ENCODE results near the gene LAMB4.

The LAMB4 gene

DNA sequence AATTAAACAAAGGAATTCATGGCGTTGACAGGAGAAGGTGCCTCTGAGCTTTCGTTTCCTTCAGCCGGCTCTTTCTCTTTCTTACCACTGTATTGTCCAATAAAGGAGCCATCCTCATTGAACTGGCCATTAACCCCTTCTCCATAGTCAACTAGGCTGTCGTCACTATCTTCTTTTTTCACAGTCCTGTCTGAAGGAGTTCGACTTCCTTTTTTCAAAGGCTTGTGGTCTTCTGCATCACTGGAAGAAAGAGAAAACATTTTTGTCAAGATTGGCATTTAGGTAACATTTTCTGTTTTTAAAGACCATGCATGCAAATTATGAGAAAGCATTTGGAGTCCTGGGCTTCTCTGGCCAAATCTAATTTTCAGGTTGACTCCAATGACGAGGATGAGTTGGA lies 19.7 kb upstream of the LAMB4 start:
- TF ChIP-seq, protein P1, sequence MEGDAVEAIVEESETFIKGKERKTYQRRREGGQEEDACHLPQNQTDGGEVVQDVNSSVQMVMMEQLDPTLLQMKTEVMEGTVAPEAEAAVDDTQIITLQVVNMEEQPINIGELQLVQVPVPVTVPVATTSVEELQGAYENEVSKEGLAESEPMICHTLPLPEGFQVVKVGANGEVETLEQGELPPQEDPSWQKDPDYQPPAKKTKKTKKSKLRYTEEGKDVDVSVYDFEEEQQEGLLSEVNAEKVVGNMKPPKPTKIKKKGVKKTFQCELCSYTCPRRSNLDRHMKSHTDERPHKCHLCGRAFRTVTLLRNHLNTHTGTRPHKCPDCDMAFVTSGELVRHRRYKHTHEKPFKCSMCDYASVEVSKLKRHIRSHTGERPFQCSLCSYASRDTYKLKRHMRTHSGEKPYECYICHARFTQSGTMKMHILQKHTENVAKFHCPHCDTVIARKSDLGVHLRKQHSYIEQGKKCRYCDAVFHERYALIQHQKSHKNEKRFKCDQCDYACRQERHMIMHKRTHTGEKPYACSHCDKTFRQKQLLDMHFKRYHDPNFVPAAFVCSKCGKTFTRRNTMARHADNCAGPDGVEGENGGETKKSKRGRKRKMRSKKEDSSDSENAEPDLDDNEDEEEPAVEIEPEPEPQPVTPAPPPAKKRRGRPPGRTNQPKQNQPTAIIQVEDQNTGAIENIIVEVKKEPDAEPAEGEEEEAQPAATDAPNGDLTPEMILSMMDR (IDR thresholded peaks at IDR 0.05; ENCODE audit: borderline replicate concordance, control extremely low read depth, extremely low read depth, insufficient read depth, missing control alignments): no peak
- no peak for DNase-seq (ENCODE audit: low spot score)
- in situ Hi-C loops (cut with MboI; ENCODE audit: low sequenced_read_pairs, unreplicated experiment): loop anchor here (5.0 kb wide), 1 partner anchor 38 kb away; no protein-coding TSS in a partner anchor

DNA sequence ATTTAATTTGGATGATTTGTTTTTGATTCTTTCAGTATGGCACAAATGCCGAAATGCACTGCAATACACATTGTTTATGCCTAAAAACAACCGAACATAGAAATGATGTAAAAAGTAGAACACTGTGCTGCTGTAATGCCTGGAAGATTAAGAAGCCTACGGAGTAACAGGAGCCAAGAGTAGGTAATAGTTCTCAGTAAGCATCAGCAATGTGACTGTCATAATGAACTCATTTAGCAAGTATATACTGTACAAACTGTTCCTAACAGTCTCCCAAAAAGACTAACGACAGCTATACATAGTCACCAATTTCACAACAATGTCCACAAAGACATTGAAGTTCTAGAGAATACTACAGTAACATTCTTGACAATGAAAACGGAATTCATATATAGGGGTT lies 19.0 kb upstream of the LAMB4 start:
- TF ChIP-seq, protein P1 (IDR thresholded peaks at IDR 0.05; ENCODE audit: borderline replicate concordance, control extremely low read depth, extremely low read depth, insufficient read depth, missing control alignments): no peak
- no peak for DNase-seq (ENCODE audit: low spot score)
- in situ Hi-C loops (cut with MboI; ENCODE audit: low sequenced_read_pairs, unreplicated experiment): loop anchor here (5.0 kb wide), 1 partner anchor 37 kb away; no protein-coding TSS in a partner anchor

DNA sequence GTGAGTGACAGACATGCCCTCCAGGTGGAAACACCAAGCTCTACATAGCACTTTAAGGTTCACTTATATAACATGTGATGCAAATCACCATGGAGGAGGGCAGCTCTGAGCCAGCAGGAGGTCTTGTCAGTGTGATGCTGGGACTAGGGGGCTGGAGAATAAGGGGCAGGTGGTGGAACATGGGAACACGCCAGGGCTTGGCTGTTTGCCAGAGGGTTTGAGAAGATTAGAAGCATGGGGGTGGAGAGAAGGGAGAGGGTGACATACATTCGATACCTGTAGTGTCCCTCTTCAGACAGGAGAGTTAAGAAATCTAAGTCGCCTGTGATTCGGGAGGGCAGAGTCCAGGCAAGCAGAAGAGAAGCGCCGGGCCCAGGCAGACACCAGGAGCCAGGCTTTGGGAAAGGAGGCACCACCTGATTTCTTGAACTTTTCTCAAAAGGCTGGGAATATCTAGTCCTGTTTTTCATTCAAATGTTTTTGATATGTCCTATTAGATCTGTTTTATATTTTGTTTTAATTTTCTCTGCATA lies 16.9 kb upstream of the LAMB4 start:
- no peak for DNase-seq (ENCODE audit: low spot score)
- in situ Hi-C loops (cut with MboI; ENCODE audit: low sequenced_read_pairs, unreplicated experiment): loop anchor here (5.0 kb wide), 1 partner anchor 35 kb away; no protein-coding TSS in a partner anchor
- TF ChIP-seq, protein P1 (IDR thresholded peaks at IDR 0.05; ENCODE audit: borderline replicate concordance, control extremely low read depth, extremely low read depth, insufficient read depth, missing control alignments): no peak

DNA sequence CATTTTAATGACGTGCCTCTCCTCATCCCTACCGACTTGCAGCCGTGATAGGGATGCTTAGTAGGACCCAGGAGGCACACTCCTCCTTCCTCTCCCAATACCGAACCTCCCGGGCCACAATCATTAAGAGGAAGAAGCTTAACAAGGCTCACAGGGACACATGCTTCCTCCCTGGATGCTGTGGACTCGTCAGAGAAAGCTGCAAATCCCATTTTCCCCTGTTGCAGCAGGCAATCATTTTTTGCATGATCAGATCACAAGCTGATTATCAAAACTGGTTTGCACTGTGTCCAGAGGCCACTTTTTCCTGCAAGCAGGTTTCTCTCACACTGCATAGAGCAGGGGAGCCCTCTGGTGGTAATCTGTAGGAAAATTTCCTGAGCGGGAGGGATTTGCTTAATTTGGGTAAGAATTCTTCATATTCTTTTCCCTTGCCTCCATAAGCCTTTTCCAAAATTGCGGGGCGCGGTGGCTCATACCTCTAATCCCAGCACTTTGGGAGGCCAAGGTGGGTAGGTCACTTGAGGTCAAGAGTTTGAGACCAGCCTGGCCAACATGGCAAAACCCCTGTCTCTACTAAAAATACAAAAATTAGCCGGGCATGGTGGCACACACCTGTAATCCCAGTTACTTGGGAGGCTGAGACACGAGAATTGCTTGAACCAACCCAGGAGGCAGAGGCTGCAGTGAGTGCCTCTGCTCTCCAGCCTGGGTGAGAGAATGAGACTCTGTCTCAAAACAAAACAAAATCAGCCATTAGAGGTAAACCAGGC lies 16.1 kb upstream of the LAMB4 start:
- TF ChIP-seq, protein P1 (IDR thresholded peaks at IDR 0.05; ENCODE audit: borderline replicate concordance, control extremely low read depth, extremely low read depth, insufficient read depth, missing control alignments): peak; percentile 63
- DNase-seq (ENCODE audit: low spot score): peak; percentile 38
- in situ Hi-C loops (cut with MboI; ENCODE audit: low sequenced_read_pairs, unreplicated experiment): loop anchor here (5.0 kb wide), 1 partner anchor 34 kb away; no protein-coding TSS in a partner anchor

DNA sequence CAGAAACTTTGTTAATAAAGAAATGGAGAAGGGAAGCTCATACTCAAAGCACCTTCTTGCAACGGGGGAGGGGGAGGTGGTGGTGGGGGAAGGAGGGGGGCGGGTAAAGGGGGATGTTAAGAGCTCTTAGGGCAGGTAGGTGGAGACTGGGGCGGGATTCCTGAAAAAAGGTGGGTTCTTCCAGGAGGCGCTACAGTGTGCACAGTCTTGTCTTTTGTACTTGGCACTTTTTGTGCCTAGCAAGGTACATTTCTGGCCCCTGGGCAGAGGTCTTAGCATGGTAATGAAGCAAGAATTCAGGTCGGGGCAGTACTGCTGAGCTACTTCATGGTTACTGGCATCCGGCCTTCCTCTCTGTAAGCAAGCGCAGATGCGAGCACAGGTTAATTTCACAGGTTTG lies 15.2 kb upstream of the LAMB4 start:
- DNase-seq (ENCODE audit: low spot score): no peak
- TF ChIP-seq, protein P1 (IDR thresholded peaks at IDR 0.05; ENCODE audit: borderline replicate concordance, control extremely low read depth, extremely low read depth, insufficient read depth, missing control alignments): no peak
- in situ Hi-C loops (cut with MboI; ENCODE audit: low sequenced_read_pairs, unreplicated experiment): loop anchor here (5.0 kb wide), 1 partner anchor 33 kb away; no protein-coding TSS in a partner anchor

DNA sequence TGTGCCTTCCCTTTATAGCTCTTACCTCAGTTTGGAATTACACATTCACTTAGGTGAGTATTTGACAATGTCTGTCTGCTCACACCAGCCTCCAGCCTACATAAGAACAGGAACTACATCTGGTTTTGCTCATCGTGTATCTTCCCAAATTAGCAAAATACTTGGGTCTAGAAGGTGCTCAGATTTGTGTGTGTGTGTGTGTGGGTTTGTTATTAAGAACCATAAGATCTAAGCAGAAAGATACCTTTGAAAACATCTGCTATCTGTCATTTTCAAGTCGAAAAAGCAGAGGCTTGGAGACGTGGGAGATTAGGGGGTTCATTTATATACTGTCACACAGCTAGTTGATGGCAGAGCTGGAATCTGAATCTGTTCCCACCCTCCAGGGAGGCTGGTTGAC lies 14.8 kb upstream of the LAMB4 start:
- TF ChIP-seq, protein P1 (IDR thresholded peaks at IDR 0.05; ENCODE audit: borderline replicate concordance, control extremely low read depth, extremely low read depth, insufficient read depth, missing control alignments): no peak
- in situ Hi-C loops (cut with MboI; ENCODE audit: low sequenced_read_pairs, unreplicated experiment): loop anchor here (5.0 kb wide), 1 partner anchor 33 kb away; no protein-coding TSS in a partner anchor
- DNase-seq (ENCODE audit: low spot score): no peak
